HCT116 (cell line): ENCODE results near the gene YY1. TPM values are rescaled to one million over a fixed set of nuclear protein-coding genes. Genes with fewer than 3 reads are reported as not detected.

Experiments
- ATAC-seq: fragments of 200-7000 bp; cut with Tn5 transposase; 2 replicates; pipeline ENCODE4 v1.9.1; 2020; ENCODE audit warnings: mild to moderate bottlenecking, moderate library complexity
- BruUV-seq: library from RNA; stranded (reverse); fragments of 400-500 nt; replicated peaks from 2 replicates; lab custom pipeline; 2021; lab: Mats Ljungman, UMichigan
- CTCF ChIA-PET: fragments of 300-600 bp; sonication (Branson Sonifier 250); formaldehyde crosslinking; loops from one replicate; lab custom pipeline; 2021; ENCODE audit warnings: antibody characterized with exemption; lab: Charles Lee
- POLR2A ChIA-PET: fragments of 300-600, 350-600 bp; sonication (Branson Sonifier 250); formaldehyde crosslinking; loops from one replicate; lab custom pipeline; 2021; ENCODE audit warnings: antibody characterized with exemption; lab: Charles Lee
- RAD21 ChIA-PET, 2 experiments: fragments of 300-600 bp; sonication (Branson Sonifier 250); formaldehyde crosslinking; loops; one replicate each; lab custom pipeline; 2023; ENCODE audit warnings: low total read pairs in 2 of 2; ENCODE audit not compliant: uncharacterized antibody in 2 of 2, unreplicated experiment in 2 of 2, low non-redundant PET in 1 of 2; lab: Charles Lee
- DNase-seq: peaks from one replicate; pipeline ENCODE4 v3.0.0-alpha.2; 2010; ENCODE audit warnings: low read depth, low spot score
- H2AFZ ChIP-seq: fragments of 200-600 bp; shearing (Covaris generic), sonication (generic); 2 replicates; pipeline ENCODE4 v1.6.1; 2017; ENCODE audit warnings: low read depth, mixed run types, mixed read lengths, antibody characterized with exemption, low read length; ENCODE audit not compliant: poor library complexity, severe bottlenecking
- H3K27ac ChIP-seq: 2 replicates; pipeline ENCODE4 v1.5.1; 2012; ENCODE audit warnings: low read depth, low read length
- H3K27me3 ChIP-seq: fragments of 200-600 bp; sonication (generic); 2 replicates; pipeline ENCODE4 v1.6.1; 2016; ENCODE audit warnings: mixed run types, low read length, mixed read lengths; ENCODE audit not compliant: insufficient read depth
- H3K36me3 ChIP-seq, 2 experiments: fragments of 200-500 bp in 1 of 2; fragments of 200-600 bp in 1 of 2; sonication (Bioruptor generic) in 1 of 2; sonication (generic) in 1 of 2; 2 replicates each; pipeline versions ENCODE4 v1.5.1 to v1.6.1; 2014 to 2016; ENCODE audit warnings: low read length in 2 of 2, inconsistent platforms in 1 of 2, mixed read lengths in 1 of 2, mixed run types in 1 of 2; ENCODE audit not compliant: insufficient read depth in 2 of 2, control insufficient read depth in 1 of 2
- H3K4me1 ChIP-seq, 2 experiments: fragments of 200-600 bp in 1 of 2; sonication (generic) in 1 of 2; 2 replicates each; pipeline versions ENCODE4 v1.5.1 to v1.6.1; 2012 to 2017; ENCODE audit warnings: low read length in 2 of 2, inconsistent platforms in 1 of 2, mild to moderate bottlenecking in 1 of 2, mixed read lengths in 1 of 2, mixed run types in 1 of 2, moderate library complexity in 1 of 2; ENCODE audit not compliant: insufficient read depth in 2 of 2, control insufficient read depth in 1 of 2
- H3K4me2 ChIP-seq: fragments of 200-600 bp; sonication (generic); 2 replicates; pipeline ENCODE4 v1.6.1; 2017; ENCODE audit warnings: mixed run types, low read length, mixed read lengths
- H3K4me3 ChIP-seq, 2 experiments: fragments of 200-600 bp in 1 of 2; sonication (generic) in 1 of 2; replicated peaks in 1 of 2; 2 replicates each; pipeline ENCODE4 v1.5.1; 2011 to 2016; ENCODE audit warnings: low read length in 2 of 2, control low read depth in 1 of 2, low read depth in 1 of 2, mild to moderate bottlenecking in 1 of 2, mixed read lengths in 1 of 2, mixed run types in 1 of 2
- H3K79me2 ChIP-seq: fragments of 200-600 bp; sonication (generic); 2 replicates; pipeline ENCODE4 v1.6.1; 2017; ENCODE audit warnings: mild to moderate bottlenecking, mixed run types, low read length, moderate library complexity, mixed read lengths; ENCODE audit not compliant: insufficient read depth
- H3K9ac ChIP-seq: fragments of 200-600 bp; sonication (generic); 2 replicates; pipeline ENCODE4 v1.6.1; 2016; ENCODE audit warnings: low read length, mixed read lengths
- H3K9me2 ChIP-seq: fragments of 200-600 bp; sonication (generic), shearing (Covaris generic); 2 replicates; pipeline ENCODE4 v1.6.1; 2017; ENCODE audit warnings: mixed run types, mild to moderate bottlenecking, moderate library complexity; ENCODE audit not compliant: insufficient read depth
- H3K9me3 ChIP-seq, 2 experiments: fragments of 200-500 bp in 1 of 2; fragments of 200-600 bp in 1 of 2; sonication (Bioruptor generic) in 1 of 2; sonication (generic) in 1 of 2; 2 replicates each; pipeline ENCODE4 v1.6.1; 2014 to 2017; ENCODE audit warnings: low read length in 2 of 2, mixed read lengths in 2 of 2, inconsistent platforms in 1 of 2, low read depth in 1 of 2, mild to moderate bottlenecking in 1 of 2, mixed run types in 1 of 2, moderate library complexity in 1 of 2; ENCODE audit not compliant: control insufficient read depth in 1 of 2, insufficient read depth in 1 of 2
- H4K20me1 ChIP-seq: fragments of 200-600 bp; sonication (generic), shearing (Covaris generic); 2 replicates; pipeline ENCODE4 v1.6.1; 2017; ENCODE audit warnings: mixed run types, mild to moderate bottlenecking, moderate library complexity; ENCODE audit not compliant: insufficient read depth
- CEBPB ChIP-seq: IDR thresholded peaks from 2 replicates; pipeline ENCODE4 v1.6.1; 2012; ENCODE audit warnings: low read depth
- EZH2 ChIP-seq: fragments of 200-600 bp; sonication (generic); IDR thresholded peaks from 2 replicates; pipeline ENCODE4 v1.6.1; 2017; ENCODE audit warnings: antibody characterized with exemption, mixed run types
- EZH2phosphoT487 ChIP-seq: fragments of 200-600 bp; IDR thresholded peaks from 2 replicates; pipeline ENCODE4 v1.6.1; 2018; ENCODE audit warnings: antibody characterized with exemption, borderline replicate concordance
- POLR2A ChIP-seq: IDR thresholded peaks from 2 replicates; pipeline ENCODE4 v1.7.0; 2011; ENCODE audit warnings: borderline replicate concordance; ENCODE audit not compliant: insufficient read depth, insufficient read length; ENCODE audit errors: extremely low read depth
- RAD21 ChIP-seq: IDR thresholded peaks from 2 replicates; pipeline ENCODE4 v1.6.1; 2012; ENCODE audit warnings: low read depth, mild to moderate bottlenecking
- SP1 ChIP-seq: IDR thresholded peaks from 2 replicates; pipeline ENCODE4 v1.6.1; 2012; ENCODE audit warnings: low read depth
- SRF ChIP-seq: IDR thresholded peaks from 2 replicates; pipeline ENCODE4 v1.6.1; 2012; ENCODE audit warnings: low read depth
- TCF7L2 ChIP-seq: IDR thresholded peaks from 2 replicates; pipeline ENCODE4 v1.7.0; 2011; ENCODE audit warnings: borderline replicate concordance, inconsistent platforms; ENCODE audit not compliant: insufficient read depth, insufficient read length; ENCODE audit errors: extremely low read depth
- ZFX ChIP-seq: fragments of 450-650 bp; IDR thresholded peaks from 2 replicates; pipeline ENCODE4 v1.6.1; 2017
- intact Hi-C: fragments of 100-400 bp; cut with micrococcal nuclease; formaldehyde crosslinking; loops from 2 replicates; pipeline ENCODE4 v1.10.0; 2022
- total RNA-seq: library from RNA; stranded (reverse); gene quantifications from one replicate; pipeline ENCODE4 v1.2.1, GENCODE V29; 2021; ENCODE audit not compliant: unreplicated experiment
- TF ChIP-seq, protein P1 (sequence below): IDR thresholded peaks from 2 replicates; pipeline ENCODE4 v1.6.1; 2012
- TF ChIP-seq, protein P2 (sequence below): IDR thresholded peaks from 2 replicates; pipeline ENCODE4 v1.6.1; 2011; ENCODE audit warnings: mild to moderate bottlenecking, low read length, moderate library complexity; ENCODE audit not compliant: insufficient replicate concordance; ENCODE audit errors: extremely low read depth
- TF ChIP-seq, protein P3 (sequence below), 3 experiments: fragments of 200-600 bp in 1 of 3; sonication (generic) in 1 of 3; IDR thresholded peaks in 2 of 3; conservative IDR thresholded peaks in 1 of 3; 2 replicates each; pipeline ENCODE4 v1.5.1; 2012 to 2017; ENCODE audit warnings: low read depth in 2 of 3, low read length in 2 of 3, antibody characterized with exemption in 1 of 3, borderline replicate concordance in 1 of 3, control low read depth in 1 of 3, mild to moderate bottlenecking in 1 of 3, mixed read lengths in 1 of 3, mixed run types in 1 of 3, moderate library complexity in 1 of 3; ENCODE audit not compliant: insufficient read depth in 1 of 3

Gene YY1
- total RNA-seq, 1 experiment from 2014 or later: 111 TPM

DNA sequence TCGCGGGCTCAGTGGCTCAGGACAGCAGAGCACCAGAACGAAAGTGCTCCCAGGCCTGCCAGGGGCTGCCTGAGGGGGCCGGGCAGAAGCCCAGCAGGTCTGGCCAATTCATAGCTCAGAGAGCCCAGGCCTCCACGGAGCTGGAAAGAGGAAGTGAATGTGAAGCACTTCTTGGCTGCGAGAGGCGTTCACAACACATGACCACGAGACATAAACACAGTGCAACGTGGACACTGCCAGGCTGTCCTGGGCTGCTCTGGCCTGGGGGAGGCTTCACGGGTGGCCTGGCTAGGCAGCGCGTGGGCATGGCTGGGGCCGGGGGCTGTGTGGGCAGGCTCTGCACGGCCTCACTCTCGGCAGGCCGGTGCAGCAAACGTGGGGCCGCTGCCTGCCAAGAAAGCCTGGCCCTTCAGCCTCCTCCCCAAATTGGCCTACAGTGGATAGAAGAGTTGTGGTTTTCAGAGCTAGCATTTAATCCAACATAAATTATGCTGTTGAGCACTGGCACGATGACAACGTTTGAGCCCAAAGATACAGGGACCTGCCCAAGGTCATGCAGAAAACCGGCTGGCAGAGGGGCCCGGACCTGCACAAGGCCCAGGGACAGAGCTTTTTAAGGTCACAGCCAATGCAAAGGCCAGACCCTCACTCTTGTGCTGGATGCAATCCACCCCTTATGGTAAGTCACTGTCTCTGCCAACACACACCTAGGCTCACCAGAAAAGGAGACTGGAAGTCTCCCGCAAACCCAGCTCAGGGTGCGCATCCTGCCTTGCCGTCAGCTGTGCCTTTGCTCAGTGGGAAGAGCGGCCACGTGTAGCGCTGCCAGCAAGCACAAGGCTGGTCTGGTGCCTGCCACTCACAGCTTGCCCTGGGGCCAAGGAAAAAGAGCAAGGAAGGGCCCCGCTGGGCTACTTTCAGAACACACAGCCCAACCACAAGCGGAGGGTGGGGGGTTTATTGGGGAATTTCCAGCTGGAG, 58.7 kb downstream of the YY1 start:
- BruUV-seq: no TSS peak
- Histone ChIP-seq H3K4me3 (no peak overlapping the region), H3K4me1 (peaks cover 2% of the 10 kb centered on the region in 2 experiments; a peak in 3 of 4 replicates), H3K27me3 (no peaks in the 10 kb centered on the region), H3K36me3 (0 out of 4 replicates have a peak, but pooled peaks cover 0 to 3% of the 10 kb centered on the region in 2 experiments), H3K9me2 (no peaks in the 10 kb centered on the region), H4K20me1 (no peaks in the 10 kb centered on the region), H3K27ac (no peak overlapping the region), H3K9me3 (no peaks in the 10 kb centered on the region), H3K4me2 (no peak overlapping the region), H3K9ac (no peak overlapping the region), H3K79me2 (no peaks in the 10 kb centered on the region), H2AFZ (no peak overlapping the region)
- intact Hi-C loops: no loop called here
- ChIA-PET POLR2A (no interaction called here), CTCF (interaction anchor here (3.8 kb wide), 1 partner anchor 12 kb away, joined by 19 read pairs; no protein-coding TSS in a partner anchor), RAD21 (interaction anchor here in 1 of 2 experiments (0.6 kb wide), 1 partner anchor 55 kb away, joined by 4 read pairs; no protein-coding TSS in a partner anchor)
- ATAC-seq: no peak
- no peak for TF ChIP-seq ZFX
- TF ChIP-seq RAD21: no peak
- no peak for TF ChIP-seq CEBPB
- no peak for TF ChIP-seq SP1
- TF ChIP-seq SRF: no peak
- TF ChIP-seq, protein P1, sequence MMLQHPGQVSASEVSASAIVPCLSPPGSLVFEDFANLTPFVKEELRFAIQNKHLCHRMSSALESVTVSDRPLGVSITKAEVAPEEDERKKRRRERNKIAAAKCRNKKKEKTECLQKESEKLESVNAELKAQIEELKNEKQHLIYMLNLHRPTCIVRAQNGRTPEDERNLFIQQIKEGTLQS: no peak
- TF ChIP-seq, protein P2, sequence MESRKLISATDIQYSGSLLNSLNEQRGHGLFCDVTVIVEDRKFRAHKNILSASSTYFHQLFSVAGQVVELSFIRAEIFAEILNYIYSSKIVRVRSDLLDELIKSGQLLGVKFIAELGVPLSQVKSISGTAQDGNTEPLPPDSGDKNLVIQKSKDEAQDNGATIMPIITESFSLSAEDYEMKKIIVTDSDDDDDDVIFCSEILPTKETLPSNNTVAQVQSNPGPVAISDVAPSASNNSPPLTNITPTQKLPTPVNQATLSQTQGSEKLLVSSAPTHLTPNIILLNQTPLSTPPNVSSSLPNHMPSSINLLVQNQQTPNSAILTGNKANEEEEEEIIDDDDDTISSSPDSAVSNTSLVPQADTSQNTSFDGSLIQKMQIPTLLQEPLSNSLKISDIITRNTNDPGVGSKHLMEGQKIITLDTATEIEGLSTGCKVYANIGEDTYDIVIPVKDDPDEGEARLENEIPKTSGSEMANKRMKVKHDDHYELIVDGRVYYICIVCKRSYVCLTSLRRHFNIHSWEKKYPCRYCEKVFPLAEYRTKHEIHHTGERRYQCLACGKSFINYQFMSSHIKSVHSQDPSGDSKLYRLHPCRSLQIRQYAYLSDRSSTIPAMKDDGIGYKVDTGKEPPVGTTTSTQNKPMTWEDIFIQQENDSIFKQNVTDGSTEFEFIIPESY: no peak
- TF ChIP-seq, protein P3, sequence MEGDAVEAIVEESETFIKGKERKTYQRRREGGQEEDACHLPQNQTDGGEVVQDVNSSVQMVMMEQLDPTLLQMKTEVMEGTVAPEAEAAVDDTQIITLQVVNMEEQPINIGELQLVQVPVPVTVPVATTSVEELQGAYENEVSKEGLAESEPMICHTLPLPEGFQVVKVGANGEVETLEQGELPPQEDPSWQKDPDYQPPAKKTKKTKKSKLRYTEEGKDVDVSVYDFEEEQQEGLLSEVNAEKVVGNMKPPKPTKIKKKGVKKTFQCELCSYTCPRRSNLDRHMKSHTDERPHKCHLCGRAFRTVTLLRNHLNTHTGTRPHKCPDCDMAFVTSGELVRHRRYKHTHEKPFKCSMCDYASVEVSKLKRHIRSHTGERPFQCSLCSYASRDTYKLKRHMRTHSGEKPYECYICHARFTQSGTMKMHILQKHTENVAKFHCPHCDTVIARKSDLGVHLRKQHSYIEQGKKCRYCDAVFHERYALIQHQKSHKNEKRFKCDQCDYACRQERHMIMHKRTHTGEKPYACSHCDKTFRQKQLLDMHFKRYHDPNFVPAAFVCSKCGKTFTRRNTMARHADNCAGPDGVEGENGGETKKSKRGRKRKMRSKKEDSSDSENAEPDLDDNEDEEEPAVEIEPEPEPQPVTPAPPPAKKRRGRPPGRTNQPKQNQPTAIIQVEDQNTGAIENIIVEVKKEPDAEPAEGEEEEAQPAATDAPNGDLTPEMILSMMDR (IDR thresholded peaks at IDR 0.05 in 2 of 3, conservative IDR thresholded peaks at IDR 0.05 in 1 of 3; ENCODE audit: borderline replicate concordance in 1 of 3, insufficient read depth in 1 of 3, low read depth in 2 of 3, low read length in 2 of 3): no peak
- no peak for TF ChIP-seq TCF7L2
- TF ChIP-seq POLR2A: no peak
- TF ChIP-seq EZH2: no peak
- TF ChIP-seq EZH2phosphoT487: no peak
- no peak for DNase-seq
